Psoas muscle (tissue), 8 donors: ENCODE measurements around the gene ABCG2. TPM values are rescaled to one million over a fixed set of nuclear protein-coding genes. Genes with fewer than 3 reads are reported as not detected.

Source experiments
- ATAC-seq, 4 donors: fragments of 200-7000 bp; cut with Tn5 transposase; one replicate each; pipeline ENCODE4 v1.9.1; 2020; ENCODE audit warnings: moderate library complexity in 3 of 4, mild to moderate bottlenecking in 2 of 4
- DNase-seq, 2 donors: peaks; one replicate each; pipeline ENCODE4 v3.0.0-alpha.2; 2020
- H3K27ac ChIP-seq: fragments of 200-600 bp; one replicate; pipeline ENCODE4 v1.8.0; 2022
- H3K27me3 ChIP-seq, 3 donors: fragments of 200-600 bp in 1 of 3; one replicate each; pipeline versions ENCODE4 v1.6.1 to v1.8.0; 2013 to 2022; ENCODE audit warnings: low read length in 2 of 3, mild to moderate bottlenecking in 2 of 3, moderate library complexity in 1 of 3; ENCODE audit not compliant: insufficient read depth in 3 of 3
- H3K36me3 ChIP-seq, 2 donors: fragments of 200-600 bp in 1 of 2; one replicate each; pipeline versions ENCODE4 v1.6.1 to v1.8.0; 2013 to 2022; ENCODE audit warnings: low read depth in 1 of 2, mild to moderate bottlenecking in 1 of 2, moderate library complexity in 1 of 2; ENCODE audit not compliant: insufficient read depth in 1 of 2
- H3K4me1 ChIP-seq: fragments of 200-600 bp; one replicate; pipeline ENCODE4 v1.8.0; 2022
- H3K4me3 ChIP-seq: fragments of 200-600 bp; one replicate; pipeline ENCODE4 v1.8.0; 2022; ENCODE audit warnings: mild to moderate bottlenecking
- H3K9me3 ChIP-seq: fragments of 200-600 bp; one replicate; pipeline ENCODE4 v1.8.0; 2022
- WGBS, 3 donors: extraction: QIAGEN DNeasy Blood & Tissue Kit; methylation state at CpG; one replicate each; pipeline versions ENCODE4 v1.1.6 to v1.1.7; 2013; 5-methylcytosine and 5-hydroxymethylcytosine counted together
- intact Hi-C, 2 donors: fragments of 100-400 bp; cut with DNase I; formaldehyde crosslinking; loops; one replicate each; pipeline versions ENCODE4 v1.11.0 to v1.14.2; 2022
- polyA plus RNA-seq, 3 donors: library from polyadenylated mRNA; stranded (reverse); fragments of 200-250 nt; gene quantifications; one replicate each; pipeline ENCODE4 v1.2.3, GENCODE V29; 2013
- total RNA-seq, 4 donors: library from RNA; stranded (reverse); fragmentation: NEBNext Ultra II Directional in 2 of 4; extraction: Animal tissue kit (Norgen Biotek cat#: 25700) in 2 of 4; gene quantifications; one replicate each; pipeline versions ENCODE4 v1.2.1 to v1.2.4, GENCODE V29; 2021 to 2023
- TF ChIP-seq, protein P1 (sequence below): fragments of 200-600 bp; IDR thresholded peaks from one replicate; pipeline ENCODE4 v1.8.0; 2022; ENCODE audit warnings: antibody characterized with exemption
- donor health status: healthy with polysubstance abuse.
- donor health status: DM: no; HTN: no; CAD: no; lungs with moderate emphysema.
- donor health status: Bipolar disorder and iron deficiency.
- donor health status: healthy.
- donor health status: DM: yes; HTN: yes; CAD: no.
- donor health status: DM: no; HTN: no; CAD: no.
- donor health status: DM: no; HTN: no; CAD: no.
- donor health status: DM: yes; HTN: yes; CAD: no.

ABCG2 gene
- total and polyA plus RNA-seq, 7 donors: 0.09 to 1.8 (median 0.19) TPM

- Histone ChIP-seq H3K36me3 (peaks cover 0 to 68% of the 10 kb centered on the region in 2 donors), H3K4me3 (no peak overlapping the region), H3K4me1 (no peaks in the 10 kb centered on the region), H3K27ac (no peak overlapping the region), H3K27me3 (no peaks in the 10 kb centered on the region), H3K9me3 (peaks cover 8% of the 10 kb centered on the region)
- TF ChIP-seq, protein P1, sequence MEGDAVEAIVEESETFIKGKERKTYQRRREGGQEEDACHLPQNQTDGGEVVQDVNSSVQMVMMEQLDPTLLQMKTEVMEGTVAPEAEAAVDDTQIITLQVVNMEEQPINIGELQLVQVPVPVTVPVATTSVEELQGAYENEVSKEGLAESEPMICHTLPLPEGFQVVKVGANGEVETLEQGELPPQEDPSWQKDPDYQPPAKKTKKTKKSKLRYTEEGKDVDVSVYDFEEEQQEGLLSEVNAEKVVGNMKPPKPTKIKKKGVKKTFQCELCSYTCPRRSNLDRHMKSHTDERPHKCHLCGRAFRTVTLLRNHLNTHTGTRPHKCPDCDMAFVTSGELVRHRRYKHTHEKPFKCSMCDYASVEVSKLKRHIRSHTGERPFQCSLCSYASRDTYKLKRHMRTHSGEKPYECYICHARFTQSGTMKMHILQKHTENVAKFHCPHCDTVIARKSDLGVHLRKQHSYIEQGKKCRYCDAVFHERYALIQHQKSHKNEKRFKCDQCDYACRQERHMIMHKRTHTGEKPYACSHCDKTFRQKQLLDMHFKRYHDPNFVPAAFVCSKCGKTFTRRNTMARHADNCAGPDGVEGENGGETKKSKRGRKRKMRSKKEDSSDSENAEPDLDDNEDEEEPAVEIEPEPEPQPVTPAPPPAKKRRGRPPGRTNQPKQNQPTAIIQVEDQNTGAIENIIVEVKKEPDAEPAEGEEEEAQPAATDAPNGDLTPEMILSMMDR: no peak
- DNase-seq (no peak), ATAC-seq (no peak)
- intact Hi-C loops: no loop called here
- 88 to 91% (median 88%) methylated on average over 5 of the region's 5 CpGs for WGBS, 3 donors
Observed at GRCh38 chr4:88063634-88064296, 94.7 kb downstream of the ABCG2 start.

DNA sequence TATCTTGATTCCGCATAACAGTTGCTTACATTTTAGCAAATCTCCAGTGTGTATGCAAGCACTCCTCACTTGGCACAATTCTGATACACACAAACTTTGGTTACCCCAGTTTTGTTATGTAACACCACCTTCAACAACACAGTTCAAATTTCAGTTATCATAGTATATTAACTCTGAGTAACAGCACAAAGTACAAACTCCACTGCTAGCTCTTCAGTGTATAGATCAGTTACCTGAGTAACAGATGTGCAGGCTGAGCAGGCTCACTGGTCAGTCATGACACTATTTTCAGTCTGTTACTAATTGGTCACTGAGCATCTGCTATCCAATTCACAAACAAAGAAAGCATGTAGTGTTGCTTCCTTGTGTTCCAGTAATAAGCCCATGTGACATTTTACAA, 95.6 kb downstream of the ABCG2 start:
- WGBS, 3 donors: 96 to 98% (median 98%) methylated on average over 1 of the region's 1 CpG
- Histone ChIP-seq H3K36me3 (peaks cover 0 to 62% of the 10 kb centered on the region in 2 donors), H3K4me3 (no peak overlapping the region), H3K9me3 (no peaks in the 10 kb centered on the region), H3K27ac (no peak overlapping the region), H3K4me1 (no peaks in the 10 kb centered on the region), H3K27me3 (no peaks in the 10 kb centered on the region)
- peak in 3 of 4 donors; percentile 42 to 71 (median 66) for ATAC-seq
- intact Hi-C loops: no loop called here
- TF ChIP-seq, protein P1: no peak
- DNase-seq: no peak

DNA sequence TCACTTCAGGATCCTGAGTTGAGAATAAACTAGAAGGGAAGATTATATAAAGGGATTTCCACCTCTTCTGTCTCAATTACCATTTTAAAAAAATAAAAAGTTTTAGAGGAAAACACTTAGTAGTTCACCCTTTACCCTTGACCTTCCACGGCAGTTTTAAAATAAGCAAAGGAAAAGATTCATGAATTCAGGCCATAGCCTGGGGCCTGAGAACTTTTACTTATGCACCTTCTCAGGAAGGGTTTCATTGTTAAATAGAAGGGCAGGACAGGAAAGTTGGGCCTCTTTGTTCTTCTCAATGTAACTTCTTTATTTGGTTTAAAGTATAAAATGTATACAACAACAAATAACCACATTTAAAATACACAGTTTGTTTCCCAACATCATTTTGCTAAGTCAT, 96.1 kb downstream of the ABCG2 start:
- Histone ChIP-seq H3K4me3 (no peak overlapping the region), H3K4me1 (no peaks in the 10 kb centered on the region), H3K27ac (no peak overlapping the region), H3K9me3 (no peaks in the 10 kb centered on the region), H3K27me3 (no peaks in the 10 kb centered on the region), H3K36me3 (peaks cover 0 to 62% of the 10 kb centered on the region in 2 donors)
- DNase-seq (no peak), ATAC-seq (no peak)
- 43 to 78% (median 77%) methylated on average over 1 of the region's 1 CpG for WGBS, 3 donors
- TF ChIP-seq, protein P1: no peak
- intact Hi-C loops: no loop called here

DNA sequence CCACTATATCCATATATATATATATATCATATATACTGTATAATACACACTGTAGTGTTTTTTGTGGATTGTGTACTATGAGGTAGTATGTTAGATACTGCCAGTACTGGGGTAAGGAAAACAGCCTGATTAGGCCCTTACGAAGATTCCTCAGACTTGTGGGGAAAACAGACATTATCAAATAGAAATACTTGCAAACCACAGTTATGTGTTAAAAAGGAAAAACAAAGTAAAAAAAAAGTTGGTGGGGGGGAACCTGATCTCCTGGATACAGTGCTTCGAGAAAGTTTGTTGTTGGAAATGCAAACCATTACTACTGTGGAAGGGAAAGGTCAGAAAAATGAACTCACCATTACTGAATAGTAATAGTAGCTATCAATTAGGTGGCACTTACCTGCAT, 98.0 kb downstream of the ABCG2 start:
- DNase-seq (no peak), ATAC-seq (no peak)
- peaks cover 0 to 60% of the 10 kb centered on the region in 2 donors for H3K36me3 ChIP-seq
- intact Hi-C loops: no loop called here
- no peaks in the 10 kb centered on the region for H3K9me3 ChIP-seq
- TF ChIP-seq, protein P1: no peak
- 77 to 86% (median 82%) methylated on average over 2 of the region's 2 CpGs for WGBS, 3 donors
- H3K4me3 ChIP-seq: no peak overlapping the region
- H3K27ac ChIP-seq: no peak overlapping the region
- H3K27me3 ChIP-seq: no peaks in the 10 kb centered on the region
- H3K4me1 ChIP-seq: no peaks in the 10 kb centered on the region

DNA sequence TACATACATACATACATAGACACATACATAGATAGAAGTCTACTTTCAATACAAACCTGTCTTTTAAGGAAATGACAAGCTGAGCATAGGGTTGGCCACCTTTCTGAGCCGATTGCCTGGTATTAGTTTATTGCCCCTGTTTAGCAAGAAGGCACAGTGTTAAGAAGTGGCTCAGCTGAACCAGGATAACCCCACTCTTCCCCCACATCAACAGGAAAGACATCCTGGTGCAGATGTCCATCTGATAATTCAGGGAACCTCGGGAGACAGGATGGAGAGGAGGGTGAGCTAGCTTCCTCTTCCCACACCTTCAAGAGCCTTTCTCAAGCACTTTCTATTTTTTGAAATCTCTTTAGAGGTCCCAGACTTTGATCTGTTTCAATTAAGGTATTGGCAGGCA, 98.7 kb downstream of the ABCG2 start:
- Histone ChIP-seq H3K27ac (no peak overlapping the region), H3K9me3 (no peaks in the 10 kb centered on the region), H3K4me3 (no peak overlapping the region), H3K36me3 (peaks cover 0 to 53% of the 10 kb centered on the region in 2 donors), H3K4me1 (no peaks in the 10 kb centered on the region), H3K27me3 (no peaks in the 10 kb centered on the region)
- TF ChIP-seq, protein P1: no peak
- ATAC-seq (no peak), DNase-seq (no peak)
- WGBS, 3 donors: 39 to 45% (median 40%) methylated on average over 2 of the region's 2 CpGs
- intact Hi-C loops: loop anchor here in 1 of 2 donors (5.0 kb wide), 1 partner anchor 153 kb away; no protein-coding TSS in a partner anchor
